CD4-positive, alpha-beta T cell (primary cell): Measurements from ENCODE around the gene LCAT. TPM values are rescaled to one million over a fixed set of nuclear protein-coding genes. Genes with fewer than 3 reads are reported as not detected.

Source experiments
- ATAC-seq: fragments of 200-7000 bp; cut with Tn5 transposase; one replicate; pipeline ENCODE4 v1.10.0; 2022; ENCODE audit warnings: mild to moderate bottlenecking; ENCODE audit not compliant: poor library complexity
- CTCF ChIA-PET: fragments of 350-600 bp; sonication (Branson Sonifier 250); formaldehyde crosslinking; loops from one replicate; lab custom pipeline; 2021; ENCODE audit warnings: antibody characterized with exemption, inconsistent platforms; lab: Charles Lee
- POLR2A ChIA-PET: fragments of 350-600 bp; sonication (Branson Sonifier 250); formaldehyde crosslinking; loops from one replicate; lab custom pipeline; 2021; ENCODE audit warnings: antibody characterized with exemption, inconsistent platforms; lab: Charles Lee
- DNase-seq, 14 experiments: peaks; one replicate each; pipeline ENCODE4 v3.0.0-alpha.2; 2013 to 2020; ENCODE audit warnings: mixed read lengths in 2 of 14
- H3K27ac ChIP-seq, 2 donors: one replicate each; pipeline versions ENCODE4 v1.5.1 to v1.7.0; 2013; ENCODE audit warnings: low read length in 2 of 2, low read depth in 1 of 2, mild to moderate bottlenecking in 1 of 2
- H3K27me3 ChIP-seq, 2 experiments: 1 replicate in 1 of 2; 2 replicates in 1 of 2; pipeline versions ENCODE4 v1.6.1 to v1.7.0; 2013; ENCODE audit warnings: low read length in 2 of 2, control low read depth in 1 of 2, mild to moderate bottlenecking in 1 of 2, moderate library complexity in 1 of 2; ENCODE audit not compliant: insufficient read depth in 2 of 2, control insufficient read depth in 1 of 2
- H3K36me3 ChIP-seq: one replicate; pipeline ENCODE4 v1.6.1; 2013; ENCODE audit warnings: low read length, control low read depth; ENCODE audit not compliant: insufficient read depth
- H3K4me1 ChIP-seq: one replicate; pipeline ENCODE4 v1.6.1; 2013; ENCODE audit warnings: low read length, control low read depth; ENCODE audit not compliant: insufficient read depth
- H3K4me3 ChIP-seq: one replicate; pipeline ENCODE4 v1.5.1; 2013; ENCODE audit warnings: mild to moderate bottlenecking, low read length, moderate library complexity
- H3K9me3 ChIP-seq, 2 experiments: 1 replicate in 1 of 2; 2 replicates in 1 of 2; pipeline versions ENCODE4 v1.6.1 to v1.7.0; 2013; ENCODE audit warnings: low read length in 2 of 2, mild to moderate bottlenecking in 2 of 2, control low read depth in 1 of 2, moderate library complexity in 1 of 2; ENCODE audit not compliant: control insufficient read depth in 1 of 2, insufficient read depth in 1 of 2
- H3K27ac Mint-ChIP-seq: one replicate; pipeline ENCODE4 v1.8.0; 2020; ENCODE audit warnings: mixed read lengths
- H3K27me3 Mint-ChIP-seq: one replicate; pipeline ENCODE4 v1.8.0; 2021; ENCODE audit warnings: mixed read lengths
- H3K36me3 Mint-ChIP-seq: one replicate; pipeline ENCODE4 v1.8.0; 2021; ENCODE audit warnings: low read depth, mixed read lengths
- H3K4me1 Mint-ChIP-seq: one replicate; pipeline ENCODE4 v1.8.0; 2021; ENCODE audit warnings: low read depth, mixed read lengths
- H3K4me3 Mint-ChIP-seq: one replicate; pipeline ENCODE4 v1.8.0; 2020; ENCODE audit warnings: mild to moderate bottlenecking, mixed read lengths
- H3K9me3 Mint-ChIP-seq: one replicate; pipeline ENCODE4 v1.8.0; 2020; ENCODE audit warnings: mixed read lengths
- CTCF ChIP-seq: fragments of 200-600 bp; IDR thresholded peaks from one replicate; pipeline ENCODE4 v1.8.0; 2022; ENCODE audit warnings: antibody characterized with exemption, mild to moderate bottlenecking
- intact Hi-C, 2 experiments: fragments of 100-400 bp; cut with DNase I in 1 of 2; cut with micrococcal nuclease in 1 of 2; formaldehyde crosslinking; loops; one replicate each; pipeline versions ENCODE4 v1.15.1 to v1.9.0; 2023 to 2025; cut with DNase I, micrococcal nuclease
- total RNA-seq, 174 experiments: library from RNA in 2 of 174; stranded (reverse) in 2 of 174; gene quantifications; one replicate each; pipeline ENCODE4 v1.2.3 and lab custom pipeline; 2021 to 2026

LCAT gene
- total RNA-seq, 2 experiments from 2014 or later = 5.9 to 6.3 TPM

DNA sequence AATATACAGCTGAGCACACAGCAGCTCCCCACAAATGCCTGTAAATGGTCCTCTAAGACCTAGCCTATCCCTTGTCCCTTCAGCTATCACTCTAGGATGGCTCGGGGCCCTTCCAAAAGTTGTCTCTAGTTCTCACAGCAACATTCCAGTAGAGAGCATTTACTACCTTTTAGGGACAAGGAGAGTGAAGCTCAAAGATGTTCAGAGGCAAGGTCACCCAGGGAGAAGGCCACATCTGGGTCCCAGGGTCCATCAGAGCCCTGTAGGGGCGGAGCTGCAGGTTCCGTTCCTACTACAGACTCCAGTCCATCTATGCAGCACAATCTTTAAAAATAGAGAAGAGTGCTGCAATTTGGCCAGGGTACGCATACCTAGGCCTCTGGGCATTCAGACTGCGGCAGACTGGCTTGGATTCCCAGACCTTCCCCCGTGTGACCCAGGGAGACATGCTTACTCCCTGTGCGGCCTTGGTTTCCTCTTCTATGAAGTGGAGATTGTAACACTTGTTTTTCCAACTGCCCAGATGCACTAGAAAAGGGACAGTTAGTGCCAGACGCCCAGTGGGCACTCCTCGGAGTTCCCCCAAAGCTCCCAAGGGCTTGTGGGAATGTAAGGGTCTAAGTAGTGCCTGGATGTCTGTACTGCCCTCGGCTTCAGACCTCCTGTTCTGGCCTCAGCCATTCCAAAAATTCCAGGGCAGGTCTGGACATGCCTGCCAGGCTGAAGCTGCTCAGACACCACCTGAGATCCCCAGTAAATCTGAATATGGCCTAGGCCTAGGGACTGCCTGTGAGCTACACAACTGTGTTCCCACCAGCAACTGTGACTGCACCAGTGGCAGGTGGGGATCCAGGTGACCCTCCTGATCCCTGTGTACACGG lies 22.0 kb upstream of the LCAT start:
- Mint-ChIP-seq H3K4me3 (peak overlapping the region; percentile 98), H3K27ac (no peak overlapping the region), H3K36me3 (peaks cover 15% of the 10 kb centered on the region), H3K9me3 (no peaks in the 10 kb centered on the region), H3K27me3 (no peaks in the 10 kb centered on the region), H3K4me1 (peaks cover 24% of the 10 kb centered on the region)
- Histone ChIP-seq H3K4me3 (no peak overlapping the region), H3K4me1 (peaks cover 25% of the 10 kb centered on the region), H3K36me3 (peaks cover 2% of the 10 kb centered on the region), H3K27me3 (no peaks in the 10 kb centered on the region), H3K27ac (no peak overlapping the region), H3K9me3 (no peaks in the 10 kb centered on the region)
- ChIA-PET CTCF (no interaction called here), POLR2A (interaction anchor here (0.7 to 4.9 kb wide), 5 partner anchors 18 to 33 kb away, joined by 3 to 36 read pairs (median 4); partner anchors contain the start of genes DPEP2 and PSMB10)
- no peak for DNase-seq
- no peak for ATAC-seq
- intact Hi-C loops = no loop called here
- no peak for TF ChIP-seq CTCF

- no peak for DNase-seq
- no peak for TF ChIP-seq CTCF
- no peak for ATAC-seq
- intact Hi-C loops = no loop called here
- Mint-ChIP-seq H3K27ac (no peak overlapping the region), H3K4me3 (peak overlapping the region; percentile 54), H3K4me1 (peaks cover 24% of the 10 kb centered on the region), H3K27me3 (no peaks in the 10 kb centered on the region), H3K9me3 (no peaks in the 10 kb centered on the region), H3K36me3 (peaks cover 17% of the 10 kb centered on the region)
- POLR2A ChIA-PET = interaction anchor here (1.0 to 2.1 kb wide), 2 partner anchors 20 to 29 kb away, joined by 3 to 8 read pairs; no protein-coding TSS in a partner anchor
- Histone ChIP-seq H3K27me3 (no peaks in the 10 kb centered on the region), H3K36me3 (peaks cover 9% of the 10 kb centered on the region), H3K27ac (no peak overlapping the region), H3K4me1 (peaks cover 25% of the 10 kb centered on the region), H3K9me3 (no peaks in the 10 kb centered on the region), H3K4me3 (no peak overlapping the region)
- CTCF ChIA-PET = no interaction called here
These were observed 20.7 kb upstream of the LCAT start for GRCh38 chr16:67964477-67965131.

DNA sequence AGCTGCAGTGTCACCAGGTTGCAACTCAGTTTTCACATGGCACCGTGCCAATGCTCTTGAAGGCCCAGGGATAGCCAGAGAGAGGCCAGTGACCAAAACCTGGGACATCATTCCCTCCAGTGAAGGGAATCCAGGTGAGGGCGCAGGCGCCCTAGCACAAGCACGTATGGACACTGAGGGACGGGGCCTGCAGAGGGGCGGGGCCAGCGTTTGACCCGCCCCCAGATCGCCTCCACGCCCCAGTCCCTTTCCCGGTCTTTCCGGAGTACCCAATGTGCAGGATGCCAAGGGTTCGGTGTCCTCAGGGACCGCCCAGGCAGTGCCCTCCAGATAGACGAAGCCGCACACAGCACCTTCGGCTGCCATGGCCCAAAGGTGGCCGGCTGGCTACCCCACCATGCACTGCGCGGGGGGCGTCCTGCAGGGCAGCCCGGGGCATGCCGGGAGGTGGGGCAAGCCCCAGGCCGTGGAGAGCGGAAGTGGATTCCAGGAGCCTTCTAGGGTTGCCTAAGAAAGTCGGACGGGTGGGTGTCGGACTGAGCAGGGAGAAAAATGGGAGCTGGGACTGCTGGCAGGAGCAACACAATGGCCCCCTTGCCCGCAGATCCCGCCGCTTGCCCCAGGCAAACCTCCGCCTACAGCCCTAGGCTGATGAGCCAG lies 19.9 kb upstream of the LCAT start:
- CTCF ChIA-PET = no interaction called here
- H3K27me3 Mint-ChIP-seq = no peaks in the 10 kb centered on the region
- ATAC-seq = no peak

More for the DNA sequence above, 19.9 kb upstream of the LCAT start:
- Histone ChIP-seq H3K4me1 (peaks cover 18% of the 10 kb centered on the region), H3K9me3 (no peaks in the 10 kb centered on the region), H3K36me3 (peaks cover 14% of the 10 kb centered on the region), H3K4me3 (no peak overlapping the region), H3K27ac (no peak overlapping the region), H3K27me3 (no peaks in the 10 kb centered on the region)
- H3K4me3 Mint-ChIP-seq = no peak overlapping the region
- H3K36me3 Mint-ChIP-seq = peaks cover 15% of the 10 kb centered on the region
- TF ChIP-seq CTCF = no peak
- POLR2A ChIA-PET = interaction anchor here (2.1 kb wide), 1 partner anchor 21 kb away, joined by 8 read pairs; no protein-coding TSS in a partner anchor
- H3K4me1 Mint-ChIP-seq = peaks cover 18% of the 10 kb centered on the region
- H3K9me3 Mint-ChIP-seq = no peaks in the 10 kb centered on the region
- no peak overlapping the region for H3K27ac Mint-ChIP-seq
- intact Hi-C loops = no loop called here
- DNase-seq = no peak
